Lower lobe of right lung (tissue), 2 donors: ENCODE data around the gene CNN3. TPM values are rescaled to one million over a fixed set of nuclear protein-coding genes. Genes with fewer than 3 reads are reported as not detected.

Source experiments
- ATAC-seq, 2 donors: fragments of 200-7000 bp; cut with Tn5 transposase; one replicate each; pipeline ENCODE4 v1.9.1; 2020 to 2022; ENCODE audit warnings: mild to moderate bottlenecking in 2 of 2, moderate library complexity in 2 of 2
- DNase-seq: peaks from one replicate; pipeline ENCODE4 v3.0.0-alpha.2; 2020
- H3K27ac ChIP-seq: fragments of 200-600 bp; one replicate; pipeline ENCODE4 v1.8.0; 2022
- H3K27me3 ChIP-seq: fragments of 200-600 bp; one replicate; pipeline ENCODE4 v1.8.0; 2022; ENCODE audit warnings: low read depth
- H3K36me3 ChIP-seq: fragments of 200-600 bp; one replicate; pipeline ENCODE4 v1.8.0; 2022; ENCODE audit warnings: mild to moderate bottlenecking
- H3K4me1 ChIP-seq: fragments of 200-600 bp; one replicate; pipeline ENCODE4 v1.8.0; 2022
- H3K4me3 ChIP-seq: fragments of 200-600 bp; one replicate; pipeline ENCODE4 v1.8.0; 2022; ENCODE audit warnings: mild to moderate bottlenecking
- H3K9me3 ChIP-seq: fragments of 200-600 bp; one replicate; pipeline ENCODE4 v1.8.0; 2022
- CTCF ChIP-seq: fragments of 200-600 bp; IDR thresholded peaks from one replicate; pipeline ENCODE4 v1.8.0; 2022; ENCODE audit warnings: antibody characterized with exemption, mild to moderate bottlenecking
- intact Hi-C: fragments of 100-400 bp; cut with DNase I; formaldehyde crosslinking; loops from one replicate; pipeline ENCODE4 v1.11.0; 2022
- total RNA-seq: library from RNA; stranded (reverse); fragmentation: NEBNext Ultra II Directional; extraction: Animal tissue kit (Norgen Biotek cat#: 25700); gene quantifications from one replicate; pipeline ENCODE4 v1.2.1, GENCODE V29; 2021
- donor health status: DM: no; HTN: yes; CAD: no; lungs with severe emphysema.

CNN3 gene
- total RNA-seq, 1 donor from 2014 or later: 151 TPM

DNA sequence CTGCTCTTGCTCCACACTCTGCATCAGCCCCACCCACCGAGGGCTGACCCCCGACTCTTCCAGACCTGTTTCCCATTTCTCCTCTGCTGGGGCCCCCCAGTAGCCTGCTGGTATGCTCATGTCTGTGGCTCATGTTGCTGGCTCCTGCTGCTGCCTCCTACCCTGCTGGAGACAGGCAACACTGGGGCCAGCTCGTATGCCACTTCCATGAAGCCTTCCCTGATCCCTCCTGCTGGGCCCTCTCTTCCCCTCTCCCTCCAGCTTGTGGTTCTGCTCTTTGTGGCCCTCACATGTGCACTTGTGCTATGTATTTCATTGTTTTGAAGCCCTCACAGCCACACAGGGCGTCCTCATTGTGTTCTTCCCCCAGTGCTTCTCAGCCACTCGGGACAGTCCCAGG, 40.5 kb downstream of the CNN3 start:
- ATAC-seq: no peak
- TF ChIP-seq CTCF: no peak
- peaks cover 11% of the 10 kb centered on the region for H3K4me1 ChIP-seq
- intact Hi-C loops: no loop called here
- no peak overlapping the region for H3K27ac ChIP-seq
- H3K36me3 ChIP-seq: peaks cover 6% of the 10 kb centered on the region
- DNase-seq: no peak
- no peaks in the 10 kb centered on the region for H3K27me3 ChIP-seq
- no peaks in the 10 kb centered on the region for H3K9me3 ChIP-seq
- H3K4me3 ChIP-seq: no peak overlapping the region

DNA sequence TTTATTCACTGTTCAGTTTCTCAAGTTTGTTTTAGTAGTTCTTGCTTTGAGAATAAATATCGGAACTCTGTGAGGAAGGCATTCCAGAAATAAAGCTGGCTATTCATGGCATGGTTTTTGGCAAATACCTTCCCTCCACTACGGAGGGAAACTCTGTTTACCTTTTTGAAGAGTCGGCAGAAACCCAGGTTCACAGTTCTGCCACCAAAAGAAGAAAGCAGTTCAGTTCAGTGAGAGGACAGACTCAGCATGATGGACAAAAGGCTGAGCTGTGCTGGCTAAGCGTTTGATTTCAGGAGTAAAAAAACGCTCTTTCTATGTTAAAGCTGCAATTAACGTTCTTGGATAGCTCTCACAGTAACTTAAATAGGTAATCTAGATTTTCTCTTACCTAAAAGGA, 42.4 kb downstream of the CNN3 start:
- H3K4me1 ChIP-seq: peaks cover 11% of the 10 kb centered on the region
- no peak overlapping the region for H3K4me3 ChIP-seq
- H3K27ac ChIP-seq: peak overlapping the region; percentile 37
- intact Hi-C loops: no loop called here
- H3K9me3 ChIP-seq: no peaks in the 10 kb centered on the region
- H3K36me3 ChIP-seq: no peaks in the 10 kb centered on the region
- DNase-seq (no peak), ATAC-seq (no peak)
- H3K27me3 ChIP-seq: no peaks in the 10 kb centered on the region
- TF ChIP-seq CTCF: no peak

- no peak overlapping the region for H3K4me3 ChIP-seq
- H3K4me1 ChIP-seq: peaks cover 11% of the 10 kb centered on the region
- no peak for TF ChIP-seq CTCF
- peak overlapping the region; percentile 37 for H3K27ac ChIP-seq
- no peaks in the 10 kb centered on the region for H3K27me3 ChIP-seq
- intact Hi-C loops: no loop called here
- DNase-seq: no peak
- H3K9me3 ChIP-seq: no peaks in the 10 kb centered on the region
- peak; percentile 72 to 79 for ATAC-seq
- no peaks in the 10 kb centered on the region for H3K36me3 ChIP-seq
These were observed 42.8 kb downstream of the CNN3 start for GRCh38 chr1:94884106-94884505.

DNA sequence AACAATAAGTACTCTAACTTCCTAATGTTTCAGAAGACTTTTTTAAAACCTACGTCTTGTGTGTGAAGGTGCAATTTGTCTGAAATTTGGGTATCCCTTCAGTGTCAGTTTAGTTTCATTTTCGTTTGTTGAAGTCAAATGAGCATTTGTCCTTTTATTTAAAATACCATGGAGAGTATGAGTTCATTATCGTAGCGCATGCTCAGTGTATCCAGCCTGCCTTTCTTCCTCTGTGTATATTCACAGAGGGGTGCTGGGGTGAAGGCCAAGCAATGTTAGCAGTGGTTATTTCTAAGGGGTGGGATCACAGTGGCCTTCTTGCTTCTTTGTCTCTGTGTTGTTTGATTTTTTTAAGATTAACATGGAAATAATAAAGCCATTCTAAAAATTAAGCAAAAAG, 43.2 kb downstream of the CNN3 start:
- Histone ChIP-seq H3K27me3 (no peaks in the 10 kb centered on the region), H3K27ac (peak overlapping the region; percentile 37), H3K9me3 (no peaks in the 10 kb centered on the region), H3K4me1 (peaks cover 11% of the 10 kb centered on the region), H3K4me3 (no peak overlapping the region), H3K36me3 (no peaks in the 10 kb centered on the region)
- no peak for DNase-seq
- no peak for TF ChIP-seq CTCF
- intact Hi-C loops: no loop called here
- ATAC-seq: peak; percentile 63 to 66

DNA sequence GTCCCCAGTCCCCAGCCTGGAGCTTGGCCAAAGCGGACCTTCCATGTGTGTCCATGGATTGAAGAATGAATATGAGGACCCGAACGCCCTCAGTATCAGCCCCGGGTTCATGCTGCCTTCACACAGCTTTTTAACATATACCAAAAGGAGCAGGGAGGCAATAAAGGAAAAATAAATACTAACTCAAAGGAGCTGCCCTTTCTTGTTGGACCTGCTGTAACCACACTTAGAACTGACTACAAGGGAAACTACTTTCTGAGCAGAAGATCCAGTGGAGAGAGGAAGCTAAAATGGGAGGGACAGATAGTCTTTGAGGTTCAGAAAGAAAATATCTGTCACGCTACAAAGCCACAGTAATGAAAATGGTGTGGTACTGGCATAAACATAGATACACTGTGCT, 48.6 kb downstream of the CNN3 start:
- no peak for TF ChIP-seq CTCF

GRCh38 chr1:94876362-94876761, 50.5 kb downstream of the CNN3 start:
- H3K9me3 ChIP-seq: no peaks in the 10 kb centered on the region
- no peak overlapping the region for H3K4me3 ChIP-seq
- ATAC-seq (no peak), DNase-seq (no peak)
- H3K4me1 ChIP-seq: no peaks in the 10 kb centered on the region
- H3K27ac ChIP-seq: no peak overlapping the region
- H3K27me3 ChIP-seq: no peaks in the 10 kb centered on the region
- no peaks in the 10 kb centered on the region for H3K36me3 ChIP-seq
- TF ChIP-seq CTCF: no peak
- intact Hi-C loops: no loop called here

More for the DNA sequence above, 48.6 kb downstream of the CNN3 start:
- Histone ChIP-seq H3K27ac (no peak overlapping the region), H3K4me1 (no peaks in the 10 kb centered on the region), H3K27me3 (no peaks in the 10 kb centered on the region), H3K36me3 (no peaks in the 10 kb centered on the region), H3K4me3 (no peak overlapping the region), H3K9me3 (no peaks in the 10 kb centered on the region)
- DNase-seq (no peak), ATAC-seq (no peak)
- intact Hi-C loops: no loop called here
